ENCODE measurements around the gene GPD1.

The GPD1 gene

DNA sequence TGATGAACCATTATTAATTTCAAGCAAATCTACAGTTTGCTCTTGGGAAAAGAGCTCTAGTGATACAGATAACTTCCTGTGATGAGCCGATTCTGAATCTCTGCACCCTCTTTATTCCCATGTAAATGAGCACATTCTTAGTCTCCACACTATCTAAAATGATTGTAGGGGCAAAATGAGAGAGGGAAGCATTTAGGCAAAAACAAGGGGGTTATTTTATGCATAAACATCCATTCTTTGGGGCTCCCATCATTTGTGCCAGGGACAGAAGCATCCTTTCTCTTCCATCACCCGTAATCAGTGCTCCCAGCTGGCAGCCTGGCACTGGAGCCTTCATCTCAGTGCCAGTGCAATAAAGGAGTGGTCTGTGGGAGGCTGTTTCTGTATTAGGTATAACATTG lies 1.7 kb upstream of the GPD1 start:
- TF ChIP-seq, protein P1, sequence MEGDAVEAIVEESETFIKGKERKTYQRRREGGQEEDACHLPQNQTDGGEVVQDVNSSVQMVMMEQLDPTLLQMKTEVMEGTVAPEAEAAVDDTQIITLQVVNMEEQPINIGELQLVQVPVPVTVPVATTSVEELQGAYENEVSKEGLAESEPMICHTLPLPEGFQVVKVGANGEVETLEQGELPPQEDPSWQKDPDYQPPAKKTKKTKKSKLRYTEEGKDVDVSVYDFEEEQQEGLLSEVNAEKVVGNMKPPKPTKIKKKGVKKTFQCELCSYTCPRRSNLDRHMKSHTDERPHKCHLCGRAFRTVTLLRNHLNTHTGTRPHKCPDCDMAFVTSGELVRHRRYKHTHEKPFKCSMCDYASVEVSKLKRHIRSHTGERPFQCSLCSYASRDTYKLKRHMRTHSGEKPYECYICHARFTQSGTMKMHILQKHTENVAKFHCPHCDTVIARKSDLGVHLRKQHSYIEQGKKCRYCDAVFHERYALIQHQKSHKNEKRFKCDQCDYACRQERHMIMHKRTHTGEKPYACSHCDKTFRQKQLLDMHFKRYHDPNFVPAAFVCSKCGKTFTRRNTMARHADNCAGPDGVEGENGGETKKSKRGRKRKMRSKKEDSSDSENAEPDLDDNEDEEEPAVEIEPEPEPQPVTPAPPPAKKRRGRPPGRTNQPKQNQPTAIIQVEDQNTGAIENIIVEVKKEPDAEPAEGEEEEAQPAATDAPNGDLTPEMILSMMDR (IDR thresholded peaks at IDR 0.05; ENCODE audit: low read depth, low read length), result no peak
- no peak overlapping the region for H3K4me3 ChIP-seq (ENCODE audit: low read depth, low read length)

DNA sequence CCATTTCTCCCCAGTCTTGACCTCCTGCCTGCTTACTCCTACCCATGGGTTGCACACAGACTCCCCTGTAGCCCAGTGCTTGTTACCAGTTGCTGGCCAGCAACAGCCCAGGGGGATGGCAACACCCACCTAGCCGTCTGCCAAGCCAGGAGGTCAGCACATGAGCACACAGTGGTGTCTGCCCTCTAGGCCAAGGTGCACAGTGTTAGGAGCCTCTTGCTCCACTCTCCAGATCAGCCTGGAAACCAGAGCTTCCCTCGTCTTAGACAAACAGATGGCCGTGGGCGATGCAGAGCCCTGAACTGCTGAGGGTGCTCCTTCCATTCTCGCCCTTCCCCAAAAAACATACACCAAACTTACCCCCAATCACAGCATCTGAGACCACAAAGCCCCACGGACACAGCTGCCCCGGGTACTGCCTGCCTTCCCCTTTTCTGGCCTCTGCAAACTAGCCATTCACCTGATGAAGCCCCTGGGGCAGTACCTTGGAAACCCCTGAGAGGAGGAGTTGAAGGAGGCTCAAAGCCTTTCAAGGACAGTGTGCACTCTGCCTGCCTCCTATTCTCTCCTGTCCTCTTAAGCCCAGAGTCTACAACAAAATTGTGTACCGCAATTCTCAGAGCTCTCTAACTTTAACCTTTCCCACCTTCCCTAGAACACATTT lies 1.0 kb upstream of the GPD1 start:
- H3K4me3 ChIP-seq (ENCODE audit: low read depth, low read length), result no peak overlapping the region
- TF ChIP-seq, protein P1 (IDR thresholded peaks at IDR 0.05; ENCODE audit: low read depth, low read length), result no peak

DNA sequence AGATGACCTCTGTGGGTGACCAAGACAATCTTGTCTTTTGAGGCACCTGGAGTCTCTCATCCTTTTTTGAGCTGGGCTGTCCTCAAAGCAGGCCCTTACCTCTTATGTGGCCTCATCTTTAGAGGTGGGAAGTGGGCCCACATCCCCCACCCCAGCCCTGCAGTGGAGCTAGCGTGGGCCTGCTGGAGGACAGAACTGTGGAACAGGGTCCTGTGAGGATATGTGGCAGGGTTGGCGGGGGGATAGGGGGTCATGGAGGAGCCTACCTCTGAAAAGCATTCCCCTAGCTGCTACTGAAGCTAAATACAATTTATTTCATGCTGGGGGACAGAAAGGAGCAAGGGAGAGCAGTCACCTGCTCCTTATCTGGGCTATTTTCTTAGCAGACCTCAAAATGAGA lies 457 bp upstream of the GPD1 start:
- no peak overlapping the region for H3K4me3 ChIP-seq (ENCODE audit: low read depth, low read length)
- TF ChIP-seq, protein P1 (IDR thresholded peaks at IDR 0.05; ENCODE audit: low read depth, low read length), result no peak

DNA sequence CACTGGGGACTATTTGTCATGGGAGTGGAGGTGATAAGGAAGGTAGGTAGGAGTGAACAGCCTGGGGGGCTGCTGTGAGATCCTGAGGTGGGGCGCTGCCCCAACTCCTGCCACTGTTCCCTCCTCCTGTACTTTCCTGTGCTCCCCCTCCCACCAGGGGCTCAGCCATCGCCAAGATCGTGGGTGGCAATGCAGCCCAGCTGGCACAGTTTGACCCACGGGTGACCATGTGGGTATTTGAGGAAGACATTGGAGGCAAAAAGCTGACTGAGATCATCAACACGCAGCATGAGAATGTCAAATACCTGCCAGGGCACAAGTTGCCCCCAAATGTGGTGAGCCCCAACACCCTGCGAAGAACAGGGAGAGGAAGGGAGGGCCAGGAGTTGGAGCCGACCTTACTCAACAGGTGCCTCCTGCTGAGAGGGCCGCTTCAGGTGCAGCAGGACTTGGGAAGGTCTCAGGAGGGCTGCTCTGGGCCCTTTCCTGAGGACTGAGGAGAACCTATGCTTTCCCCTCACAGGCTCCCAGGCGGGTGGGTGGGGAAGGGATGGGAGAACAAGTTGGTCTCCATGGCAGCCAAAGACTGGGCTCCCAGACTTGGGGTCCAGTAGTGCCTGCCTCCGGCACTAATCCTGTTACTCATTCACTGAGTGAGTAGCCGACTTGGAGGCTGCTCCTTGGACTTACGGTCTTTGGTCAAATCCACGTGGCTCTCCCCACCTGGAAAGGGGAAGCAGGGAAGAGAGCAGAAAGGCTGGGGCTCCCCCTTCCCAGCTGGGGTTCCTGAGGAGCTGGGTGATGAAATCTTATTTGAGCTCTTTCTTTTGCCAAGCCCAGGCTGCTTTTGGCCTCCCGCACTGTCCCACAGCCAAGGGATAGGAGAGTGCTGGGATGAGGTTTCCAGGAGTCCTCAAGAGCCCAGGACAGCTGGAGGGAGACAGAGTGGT lies 884 bp downstream of the GPD1 start:
- no peak overlapping the region for H3K4me3 ChIP-seq (ENCODE audit: low read depth, low read length)
- TF ChIP-seq, protein P1 (IDR thresholded peaks at IDR 0.05; ENCODE audit: low read depth, low read length), result no peak

DNA sequence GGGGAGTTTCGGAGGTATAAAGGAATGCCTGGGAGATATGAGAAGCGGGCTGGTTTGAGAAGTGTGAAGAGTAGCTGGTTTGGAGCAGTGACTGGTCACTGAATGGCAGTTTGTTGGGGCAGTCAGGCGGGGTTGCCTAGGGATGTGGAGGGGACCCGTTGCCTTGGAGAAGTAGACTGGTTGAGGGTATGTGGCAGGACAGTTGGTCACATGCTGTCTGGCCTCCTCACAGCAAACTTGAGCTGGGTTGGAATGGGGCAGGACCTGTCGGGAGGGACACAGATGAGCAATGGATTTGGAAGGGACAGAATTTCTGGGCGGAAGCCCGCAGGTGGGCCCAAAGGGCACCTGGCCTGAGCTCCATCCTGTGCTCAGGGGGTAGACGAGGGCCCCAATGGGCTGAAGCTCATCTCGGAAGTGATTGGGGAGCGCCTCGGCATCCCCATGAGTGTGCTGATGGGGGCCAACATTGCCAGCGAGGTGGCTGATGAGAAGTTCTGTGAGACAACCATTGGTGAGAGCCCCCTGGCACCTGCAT lies 2.2 kb downstream of the GPD1 start:
- TF ChIP-seq, protein P1 (IDR thresholded peaks at IDR 0.05; ENCODE audit: low read depth, low read length), result no peak
- H3K4me3 ChIP-seq (ENCODE audit: low read depth, low read length), result no peak overlapping the region

DNA sequence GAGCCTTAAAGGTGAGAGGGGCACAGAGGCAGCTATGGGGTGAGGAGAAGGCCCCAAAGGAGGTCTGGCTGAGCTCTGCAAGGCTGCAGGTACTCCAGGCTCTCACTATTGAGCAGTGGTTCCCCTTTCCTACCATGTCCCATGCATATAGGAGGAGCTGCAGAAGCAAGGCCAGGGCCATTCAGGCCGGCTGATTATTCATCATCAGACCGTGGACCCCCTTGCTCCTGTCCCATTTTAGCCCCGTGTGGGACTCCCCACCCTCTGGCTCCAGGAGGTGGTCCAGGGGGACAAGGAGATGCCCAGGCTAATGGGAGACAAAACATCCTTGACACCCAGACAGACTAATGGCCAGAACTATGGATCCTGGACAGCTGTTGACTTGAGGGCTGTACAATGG lies 3.1 kb downstream of the GPD1 start:
- TF ChIP-seq, protein P1 (IDR thresholded peaks at IDR 0.05; ENCODE audit: low read depth, low read length), result no peak
- H3K4me3 ChIP-seq (ENCODE audit: low read depth, low read length), result no peak overlapping the region
